GM21717 (cell line): ENCODE results near the gene ADAMTS8.

Source experiments
- ATAC-seq: cut with Tn5 transposase; IDR thresholded peaks from one replicate; pipeline ENCODE4 v1.9.1; 2021; ENCODE audit warnings: mild to moderate bottlenecking, moderate library complexity; ENCODE audit not compliant: unreplicated experiment

The ADAMTS8 gene

GRCh38 chr11:130400781-130401483 lies 27.5 kb downstream of the ADAMTS8 start:
- ATAC-seq, result no peak

- ATAC-seq, result no peak
Observed at GRCh38 chr11:130399196-130399595, 29.2 kb downstream of the ADAMTS8 start.

GRCh38 chr11:130397780-130398179 lies 30.6 kb downstream of the ADAMTS8 start:
- no peak for ATAC-seq

GRCh38 chr11:130396965-130397364 lies 31.4 kb downstream of the ADAMTS8 start:
- ATAC-seq, result no peak

GRCh38 chr11:130394615-130395014 lies 33.8 kb downstream of the ADAMTS8 start:
- no peak for ATAC-seq

GRCh38 chr11:130391711-130392110 lies 36.7 kb downstream of the ADAMTS8 start:
- ATAC-seq, result no peak

GRCh38 chr11:130390071-130390758 lies 38.2 kb downstream of the ADAMTS8 start:
- no peak for ATAC-seq

- no peak for ATAC-seq
Observed at GRCh38 chr11:130389335-130389935, 39.0 kb downstream of the ADAMTS8 start.

GRCh38 chr11:130388607-130389205 lies 39.7 kb downstream of the ADAMTS8 start:
- ATAC-seq, result no peak

GRCh38 chr11:130386056-130386455 lies 42.4 kb downstream of the ADAMTS8 start:
- no peak for ATAC-seq

- no peak for ATAC-seq
Observed at GRCh38 chr11:130383344-130384211, 44.8 kb downstream of the ADAMTS8 start.

- no peak for ATAC-seq
Observed at GRCh38 chr11:130381317-130381716, 47.1 kb downstream of the ADAMTS8 start.

- no peak for ATAC-seq
Observed at GRCh38 chr11:130380778-130381177, 47.6 kb downstream of the ADAMTS8 start.

- no peak for ATAC-seq
Observed at GRCh38 chr11:130379276-130379675, 49.1 kb downstream of the ADAMTS8 start.

- no peak for ATAC-seq
Observed at GRCh38 chr11:130370845-130371590, 57.4 kb downstream of the ADAMTS8 start.

GRCh38 chr11:130369713-130370112 lies 58.7 kb downstream of the ADAMTS8 start:
- no peak for ATAC-seq

GRCh38 chr11:130369141-130369691 lies 59.2 kb downstream of the ADAMTS8 start:
- no peak for ATAC-seq

- ATAC-seq, result no peak
Observed at GRCh38 chr11:130359419-130359818, 69.0 kb downstream of the ADAMTS8 start.

- no peak for ATAC-seq
Observed at GRCh38 chr11:130358398-130358797, 70.0 kb downstream of the ADAMTS8 start.
